Caco-2 (cell line): ENCODE results near the gene COMMD3. TPM values are rescaled to one million over a fixed set of nuclear protein-coding genes. Genes with fewer than 3 reads are reported as not detected.

Experiments used
- BruUV-seq: library from RNA; stranded (reverse); fragments of 400-500 nt; replicated peaks from 2 replicates; lab custom pipeline; 2021; lab: Mats Ljungman, UMichigan
- CTCF ChIA-PET: fragments of 300-600 bp; sonication (Branson Sonifier 250); formaldehyde crosslinking; loops from one replicate; lab custom pipeline; 2022; ENCODE audit warnings: antibody characterized with exemption; lab: Charles Lee
- POLR2A ChIA-PET: fragments of 300-600 bp; sonication (Branson Sonifier 250); formaldehyde crosslinking; loops from one replicate; lab custom pipeline; 2022; ENCODE audit warnings: antibody characterized with exemption; lab: Charles Lee
- DNase-seq, 2 experiments: peaks; one replicate each; pipeline versions ENCODE4 v3.0.0 to v3.0.0-alpha.2; 2020 to 2022
- H3K27me3 ChIP-seq: replicated peaks from 2 replicates; pipeline ENCODE4 v1.6.0; 2011; ENCODE audit warnings: low read length; ENCODE audit not compliant: control insufficient read depth, insufficient read depth
- H3K36me3 ChIP-seq: 2 replicates; pipeline ENCODE4 v1.5.1; 2011; ENCODE audit warnings: low read length; ENCODE audit not compliant: control insufficient read depth, insufficient read depth
- H3K4me1 ChIP-seq: fragments of 250-450 bp; sonication (Bioruptor Pico); 2 replicates; pipeline ENCODE4 v1.5.1; 2020; ENCODE audit warnings: mild to moderate bottlenecking
- H3K4me3 ChIP-seq: 2 replicates; pipeline ENCODE4 v1.5.1; 2011; ENCODE audit warnings: low read depth, mild to moderate bottlenecking, control low read depth, low read length
- H3K9me3 ChIP-seq: fragments of 250-450 bp; sonication (Bioruptor Pico); 2 replicates; pipeline ENCODE4 v1.5.1; 2020; ENCODE audit warnings: mild to moderate bottlenecking, moderate library complexity
- H3K27ac Mint-ChIP-seq: one replicate; pipeline ENCODE4 v1.8.0; 2022; ENCODE audit warnings: mixed read lengths; ENCODE audit not compliant: unreplicated experiment
- H3K27me3 Mint-ChIP-seq: one replicate; pipeline ENCODE4 v1.8.0; 2022; ENCODE audit warnings: mixed read lengths; ENCODE audit not compliant: insufficient read depth, unreplicated experiment
- H3K36me3 Mint-ChIP-seq: one replicate; pipeline ENCODE4 v1.8.0; 2022; ENCODE audit warnings: mild to moderate bottlenecking, mixed read lengths; ENCODE audit not compliant: insufficient read depth, unreplicated experiment
- H3K4me1 Mint-ChIP-seq: one replicate; pipeline ENCODE4 v1.8.0; 2022; ENCODE audit warnings: low read depth, mixed read lengths; ENCODE audit not compliant: unreplicated experiment
- H3K4me3 Mint-ChIP-seq: one replicate; pipeline ENCODE4 v1.8.0; 2022; ENCODE audit warnings: mild to moderate bottlenecking, moderate library complexity, mixed read lengths; ENCODE audit not compliant: unreplicated experiment
- H3K9me3 Mint-ChIP-seq: one replicate; pipeline ENCODE4 v1.8.0; 2022; ENCODE audit warnings: mixed read lengths; ENCODE audit not compliant: unreplicated experiment
- CTCF ChIP-seq, 2 experiments: fragments of 200-600 bp in 1 of 2; IDR thresholded peaks; 1 replicate in 1 of 2; 2 replicates in 1 of 2; pipeline versions ENCODE4 v1.5.1 to v1.8.0; 2011 to 2022; ENCODE audit warnings: antibody characterized with exemption in 1 of 2, control low read depth in 1 of 2, inconsistent platforms in 1 of 2, low read depth in 1 of 2, low read length in 1 of 2, mild to moderate bottlenecking in 1 of 2, moderate library complexity in 1 of 2; ENCODE audit not compliant: insufficient read depth in 1 of 2, severe bottlenecking in 1 of 2, unreplicated experiment in 1 of 2
- intact Hi-C: fragments of 100-400 bp; cut with micrococcal nuclease; formaldehyde crosslinking; loops from one replicate; pipeline ENCODE4 v1.10.0; 2022; ENCODE audit not compliant: unreplicated experiment
- total RNA-seq: library from RNA; stranded (reverse); gene quantifications from 2 replicates; pipeline ENCODE4 v1.2.3, GENCODE V29; 2022

The COMMD3 gene
- total RNA-seq, 1 experiment from 2014 or later: 50.7 TPM

- H3K36me3 ChIP-seq: no peaks in the 10 kb centered on the region
- Mint-ChIP-seq H3K4me1 (peaks cover 7% of the 10 kb centered on the region), H3K4me3 (peak overlapping the region; percentile 91), H3K36me3 (peaks cover 12% of the 10 kb centered on the region), H3K27me3 (peaks cover 6% of the 10 kb centered on the region), H3K9me3 (peaks cover 5% of the 10 kb centered on the region), H3K27ac (no peak overlapping the region)
- H3K27me3 ChIP-seq: no peaks in the 10 kb centered on the region; the same call in 1 of the 2 replicates
- intact Hi-C loops: loop anchor here (5.0 kb wide), 1 partner anchor 96 kb away; no protein-coding TSS in a partner anchor
- no peaks in the 10 kb centered on the region for H3K9me3 ChIP-seq
- ChIA-PET POLR2A (interaction anchor here (0.7 to 1.2 kb wide), 4 partner anchors 13 to 190 kb away, joined by 4 to 8 read pairs (median 4); no protein-coding TSS in a partner anchor), CTCF (interaction anchor here (0.6 to 1.3 kb wide), 3 partner anchors 15 to 360 kb away, joined by 3 to 6 read pairs (median 3); no protein-coding TSS in a partner anchor)
- H3K4me3 ChIP-seq: peak overlapping the region; percentile 74
- DNase-seq: no peak
- no peak for TF ChIP-seq CTCF (IDR thresholded peaks at IDR 0.05; ENCODE audit: insufficient read depth in 1 of 2, low read depth in 1 of 2, low read length in 1 of 2, severe bottlenecking in 1 of 2, unreplicated experiment in 1 of 2)
- peaks cover 5% of the 10 kb centered on the region; the same call in 1 of the 2 replicates for H3K4me1 ChIP-seq
- BruUV-seq: TSS peak; percentile 64
These were observed 25.2 kb downstream of the COMMD3 start for GRCh38 chr10:22341190-22341925.

GRCh38 chr10:22341926-22342196 lies 25.7 kb downstream of the COMMD3 start:
- peak overlapping the region; percentile 91 for H3K4me3 Mint-ChIP-seq
- BruUV-seq: no TSS peak
- DNase-seq: no peak
- peaks cover 12% of the 10 kb centered on the region for H3K36me3 Mint-ChIP-seq
- peaks cover 10% of the 10 kb centered on the region for H3K9me3 Mint-ChIP-seq
- ChIA-PET CTCF (no interaction called here), POLR2A (no interaction called here)
- TF ChIP-seq CTCF (IDR thresholded peaks at IDR 0.05; ENCODE audit: insufficient read depth in 1 of 2, low read depth in 1 of 2, low read length in 1 of 2, severe bottlenecking in 1 of 2, unreplicated experiment in 1 of 2): no peak
- peaks cover 7% of the 10 kb centered on the region for H3K4me1 Mint-ChIP-seq
- Histone ChIP-seq H3K4me3 (no peak overlapping the region), H3K27me3 (no peaks in the 10 kb centered on the region; the same call in 1 of the 2 replicates), H3K9me3 (no peaks in the 10 kb centered on the region), H3K36me3 (no peaks in the 10 kb centered on the region), H3K4me1 (peaks cover 5% of the 10 kb centered on the region; the same call in 1 of the 2 replicates)
- no peak overlapping the region for H3K27ac Mint-ChIP-seq
- peaks cover 7% of the 10 kb centered on the region for H3K27me3 Mint-ChIP-seq
- intact Hi-C loops: loop anchor here (5.0 kb wide), 1 partner anchor 95 kb away; no protein-coding TSS in a partner anchor

GRCh38 chr10:22342421-22342820 lies 26.2 kb downstream of the COMMD3 start:
- Histone ChIP-seq H3K27me3 (no peaks in the 10 kb centered on the region; the same call in 1 of the 2 replicates), H3K4me3 (no peak overlapping the region), H3K9me3 (no peaks in the 10 kb centered on the region), H3K36me3 (no peaks in the 10 kb centered on the region), H3K4me1 (peaks cover 5% of the 10 kb centered on the region; the same call in 1 of the 2 replicates)
- CTCF ChIA-PET: no interaction called here
- no TSS peak for BruUV-seq
- no peak for DNase-seq
- intact Hi-C loops: loop anchor here (5.0 kb wide), 1 partner anchor 95 kb away; no protein-coding TSS in a partner anchor
- no peak for TF ChIP-seq CTCF (IDR thresholded peaks at IDR 0.05; ENCODE audit: insufficient read depth in 1 of 2, low read depth in 1 of 2, low read length in 1 of 2, severe bottlenecking in 1 of 2, unreplicated experiment in 1 of 2)
- peaks cover 6% of the 10 kb centered on the region for H3K27me3 Mint-ChIP-seq
- H3K36me3 Mint-ChIP-seq: peaks cover 8% of the 10 kb centered on the region
- peaks cover 7% of the 10 kb centered on the region for H3K4me1 Mint-ChIP-seq
- H3K27ac Mint-ChIP-seq: no peak overlapping the region
- H3K9me3 Mint-ChIP-seq: peaks cover 10% of the 10 kb centered on the region
- POLR2A ChIA-PET: interaction anchor here (0.7 kb wide), 1 partner anchor 263 kb away, joined by 3 read pairs; no protein-coding TSS in a partner anchor
- peak overlapping the region; percentile 13 for H3K4me3 Mint-ChIP-seq
